WERI-Rb-1 (cell line): ENCODE results near the gene SMIM7.
"Not testable (repeated sequence)": the region's sequence is repeated elsewhere in the genome, so short reads cannot be mapped to it uniquely, and the experiment has no call there.

Source experiments
- DNase-seq: peaks from one replicate; pipeline ENCODE4 v3.0.0-alpha.2; 2020
- H3K27ac ChIP-seq: fragments of 250-450 bp; sonication (Bioruptor Pico); 2 replicates; pipeline ENCODE4 v1.5.1; 2020; ENCODE audit warnings: mild to moderate bottlenecking, moderate library complexity
- H3K27me3 ChIP-seq: fragments of 250-450 bp; sonication (Bioruptor Pico); 2 replicates; pipeline ENCODE4 v1.5.1; 2021; ENCODE audit warnings: mild to moderate bottlenecking, low read depth, moderate library complexity; ENCODE audit not compliant: insufficient read depth, severe bottlenecking
- H3K36me3 ChIP-seq: fragments of 250-450 bp; sonication (Bioruptor Pico); 2 replicates; pipeline ENCODE4 v1.5.1; 2020; ENCODE audit warnings: mild to moderate bottlenecking, moderate library complexity
- H3K4me3 ChIP-seq: 2 replicates; pipeline ENCODE4 v1.5.1; 2011; ENCODE audit warnings: low read depth, mild to moderate bottlenecking, control low read depth, low read length
- H3K9me3 ChIP-seq: fragments of 250-450 bp; sonication (Bioruptor Pico); 2 replicates; pipeline ENCODE4 v1.5.1; 2021; ENCODE audit warnings: mild to moderate bottlenecking, moderate library complexity; ENCODE audit not compliant: severe bottlenecking
- TF ChIP-seq, protein P1 (sequence below): IDR thresholded peaks from 2 replicates; pipeline ENCODE4 v1.5.1; 2011; ENCODE audit warnings: low read depth, mild to moderate bottlenecking, control low read depth, inconsistent platforms, low read length

SMIM7 gene

DNA sequence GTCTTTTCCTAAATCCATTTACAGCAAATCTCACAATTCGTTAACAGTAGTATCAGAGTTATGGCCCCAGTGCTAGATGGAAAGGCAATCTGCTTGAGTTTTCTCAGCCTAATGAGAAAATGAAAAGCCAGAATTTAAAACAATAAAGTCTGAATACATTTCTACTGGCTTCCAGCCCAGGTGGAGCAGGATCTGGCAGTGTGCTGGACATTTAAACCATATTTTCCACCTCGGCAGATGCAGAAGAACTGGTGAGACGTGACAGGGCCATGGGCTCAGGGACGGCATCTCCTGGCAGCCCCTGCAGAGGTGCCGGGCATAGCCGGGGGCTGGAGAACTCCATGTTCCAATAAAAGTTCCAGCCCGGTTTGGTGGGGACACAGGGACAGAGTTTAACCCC is 7.1 kb downstream of the SMIM7 start:
- TF ChIP-seq, protein P1, sequence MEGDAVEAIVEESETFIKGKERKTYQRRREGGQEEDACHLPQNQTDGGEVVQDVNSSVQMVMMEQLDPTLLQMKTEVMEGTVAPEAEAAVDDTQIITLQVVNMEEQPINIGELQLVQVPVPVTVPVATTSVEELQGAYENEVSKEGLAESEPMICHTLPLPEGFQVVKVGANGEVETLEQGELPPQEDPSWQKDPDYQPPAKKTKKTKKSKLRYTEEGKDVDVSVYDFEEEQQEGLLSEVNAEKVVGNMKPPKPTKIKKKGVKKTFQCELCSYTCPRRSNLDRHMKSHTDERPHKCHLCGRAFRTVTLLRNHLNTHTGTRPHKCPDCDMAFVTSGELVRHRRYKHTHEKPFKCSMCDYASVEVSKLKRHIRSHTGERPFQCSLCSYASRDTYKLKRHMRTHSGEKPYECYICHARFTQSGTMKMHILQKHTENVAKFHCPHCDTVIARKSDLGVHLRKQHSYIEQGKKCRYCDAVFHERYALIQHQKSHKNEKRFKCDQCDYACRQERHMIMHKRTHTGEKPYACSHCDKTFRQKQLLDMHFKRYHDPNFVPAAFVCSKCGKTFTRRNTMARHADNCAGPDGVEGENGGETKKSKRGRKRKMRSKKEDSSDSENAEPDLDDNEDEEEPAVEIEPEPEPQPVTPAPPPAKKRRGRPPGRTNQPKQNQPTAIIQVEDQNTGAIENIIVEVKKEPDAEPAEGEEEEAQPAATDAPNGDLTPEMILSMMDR = no peak
- DNase-seq = no peak
- Histone ChIP-seq H3K27ac (no peak overlapping the region), H3K27me3 (no peaks in the 10 kb centered on the region), H3K4me3 (no peak overlapping the region), H3K36me3 (peaks cover 75% of the 10 kb centered on the region), H3K9me3 (no peaks in the 10 kb centered on the region)

DNA sequence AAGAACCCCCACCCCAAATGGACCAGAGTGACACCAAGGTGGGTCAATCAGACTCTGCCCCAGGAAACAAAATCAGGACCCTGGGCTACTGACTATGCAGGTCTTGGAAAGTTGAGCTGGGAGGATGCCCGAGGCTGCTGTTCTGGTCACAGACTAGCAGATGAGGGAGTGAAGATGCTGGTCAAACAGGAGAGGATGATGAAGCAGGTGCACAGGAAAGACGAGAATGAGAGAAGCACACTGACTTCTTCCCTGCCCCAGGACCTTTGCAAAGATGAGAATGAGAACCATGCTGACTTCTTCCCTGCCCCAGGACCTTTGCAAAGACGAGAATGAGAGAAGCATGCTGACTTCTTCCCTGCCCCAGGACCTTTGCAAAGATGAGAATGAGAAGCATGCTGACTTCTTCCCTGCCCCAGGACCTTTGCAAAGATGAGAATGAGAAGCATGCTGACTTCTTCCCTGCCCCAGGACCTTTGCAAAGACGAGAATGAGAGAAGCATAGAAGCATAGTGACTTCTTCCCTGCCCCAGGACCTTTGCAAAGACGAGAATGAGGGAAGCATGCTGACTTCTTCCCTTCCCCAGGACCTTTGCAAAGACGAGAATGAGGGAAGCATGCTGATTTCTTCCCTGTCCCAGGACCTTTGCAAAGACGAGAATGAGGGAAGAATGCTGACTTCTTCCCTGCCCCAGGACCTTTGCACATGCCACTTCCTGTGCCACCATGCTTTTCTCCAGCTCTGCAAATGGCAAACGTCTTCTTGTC is 8.3 kb downstream of the SMIM7 start:
- not testable (repeated sequence) for H3K27ac ChIP-seq, H3K4me3 ChIP-seq, H3K9me3 ChIP-seq, H3K27me3 ChIP-seq, DNase-seq
- peaks cover 78% of the 10 kb centered on the region for H3K36me3 ChIP-seq

DNA sequence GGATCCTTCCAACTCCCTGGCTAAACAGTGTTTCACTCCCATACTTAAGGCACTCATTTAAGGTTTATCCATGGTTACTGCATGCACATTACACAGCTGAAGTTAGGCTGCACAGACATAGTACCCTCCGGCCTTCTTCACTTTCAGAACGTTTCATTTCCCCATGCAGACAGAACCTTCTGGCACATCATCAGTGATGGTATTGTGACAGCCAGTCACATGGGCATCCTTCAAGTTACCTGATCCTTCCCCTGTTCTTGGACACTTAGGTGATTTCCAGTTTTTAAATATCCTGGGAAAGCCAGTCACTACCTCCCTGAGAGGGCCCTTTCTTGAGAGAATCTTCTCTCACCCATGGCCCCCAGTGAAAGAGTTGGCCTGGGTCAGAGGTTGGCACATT is 9.1 kb downstream of the SMIM7 start:
- Histone ChIP-seq H3K9me3 (no peaks in the 10 kb centered on the region), H3K27me3 (no peaks in the 10 kb centered on the region), H3K36me3 (peaks cover 80% of the 10 kb centered on the region), H3K4me3 (no peak overlapping the region), H3K27ac (no peak overlapping the region)
- no peak for DNase-seq
- TF ChIP-seq, protein P1 = no peak

DNA sequence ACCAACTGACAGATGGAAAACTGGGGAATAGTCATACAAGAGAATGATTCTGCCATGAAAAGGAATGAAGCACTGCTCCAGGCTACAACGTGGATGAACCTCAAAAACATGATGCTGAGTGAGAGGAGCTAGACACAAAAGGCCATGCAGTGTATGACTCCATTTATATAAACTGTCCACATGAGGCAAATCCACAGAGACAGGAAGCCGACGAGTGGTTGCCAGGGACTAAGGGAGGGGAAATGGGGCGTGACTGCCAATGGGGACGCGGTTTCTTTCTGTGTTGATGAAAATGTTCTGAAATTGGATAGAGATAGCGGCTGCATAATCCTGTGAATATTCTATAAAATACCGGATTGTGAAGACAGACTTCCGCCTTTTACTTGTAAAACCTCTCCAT is 10.2 kb downstream of the SMIM7 start:
- no peak overlapping the region for H3K4me3 ChIP-seq
- no peaks in the 10 kb centered on the region for H3K9me3 ChIP-seq
- peaks cover 80% of the 10 kb centered on the region for H3K36me3 ChIP-seq
- TF ChIP-seq, protein P1 = no peak
- DNase-seq = no peak
- no peak overlapping the region for H3K27ac ChIP-seq
- no peaks in the 10 kb centered on the region for H3K27me3 ChIP-seq

DNA sequence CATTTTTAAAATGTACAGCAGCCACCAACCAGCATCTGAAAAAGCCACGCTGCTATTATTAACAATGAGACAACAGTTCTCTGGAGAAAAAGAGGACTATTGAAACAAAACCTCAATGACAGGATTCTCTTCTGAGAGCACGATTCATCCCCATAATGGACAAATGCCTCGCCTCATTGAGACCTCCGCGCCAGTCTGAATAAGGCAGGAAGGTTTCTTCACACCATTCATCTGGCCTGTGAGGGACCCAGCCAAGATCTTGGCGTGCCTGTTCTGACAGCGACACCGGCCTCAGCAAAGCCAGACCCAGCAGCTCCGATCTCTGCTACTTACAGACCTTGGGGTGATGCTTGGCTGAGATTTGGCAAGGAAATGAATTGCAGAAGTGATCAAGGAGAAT is 14.8 kb downstream of the SMIM7 start:
- no peak overlapping the region for H3K27ac ChIP-seq
- no peaks in the 10 kb centered on the region for H3K9me3 ChIP-seq
- no peaks in the 10 kb centered on the region for H3K27me3 ChIP-seq
- TF ChIP-seq, protein P1 = no peak
- DNase-seq = no peak
- H3K4me3 ChIP-seq = no peak overlapping the region
- peaks cover 77% of the 10 kb centered on the region for H3K36me3 ChIP-seq

DNA sequence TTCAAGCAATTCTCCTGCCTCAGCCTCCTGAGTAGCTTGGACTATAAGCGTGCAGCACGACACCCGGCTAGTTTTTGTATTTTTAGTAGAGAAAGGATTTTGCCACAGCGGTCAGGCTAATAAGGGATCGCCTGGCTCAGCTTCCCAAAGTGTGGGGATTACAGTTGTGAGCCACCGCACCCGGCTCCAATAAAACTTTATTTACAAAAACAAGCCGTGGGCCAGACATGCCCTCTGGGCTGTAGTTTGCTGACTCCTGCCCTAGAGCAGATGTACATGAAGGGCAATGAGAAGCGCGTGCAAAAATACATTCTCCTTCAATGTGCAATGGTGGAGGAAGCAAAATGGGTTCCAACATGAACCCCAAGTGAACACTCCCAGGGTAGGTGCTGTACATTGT is 18.2 kb downstream of the SMIM7 start:
- Histone ChIP-seq H3K36me3 (peaks cover 71% of the 10 kb centered on the region), H3K4me3 (no peak overlapping the region), H3K9me3 (no peaks in the 10 kb centered on the region), H3K27me3 (no peaks in the 10 kb centered on the region), H3K27ac (no peak overlapping the region)
- TF ChIP-seq, protein P1 = no peak
- no peak for DNase-seq
